Thyroid gland (tissue), 4 donors: Measurements from ENCODE around the gene MYO18A.

Source experiments
- CTCF ChIP-seq, 6 experiments: fragments of 200-600 bp in 3 of 6; fragments of 450-650 bp in 3 of 6; sonication (generic) in 3 of 6; IDR thresholded peaks; one replicate each; pipeline ENCODE4 v1.5.1; 2016 to 2019; ENCODE audit warnings: antibody characterized with exemption in 6 of 6, mild to moderate bottlenecking in 2 of 6, inconsistent platforms in 1 of 6, moderate library complexity in 1 of 6
- POLR2A ChIP-seq, 2 donors: fragments of 450-650 bp; IDR thresholded peaks; one replicate each; pipeline ENCODE4 v1.6.1; 2017; ENCODE audit warnings: antibody characterized with exemption in 2 of 2, mild to moderate bottlenecking in 2 of 2, moderate library complexity in 1 of 2

- TF ChIP-seq CTCF (IDR thresholded peaks at IDR 0.05) (no peak), POLR2A (IDR thresholded peaks at IDR 0.05) (no peak)
These were observed 138.6 kb downstream of the MYO18A start for GRCh38 chr17:29041571-29041970.
